Inflammatory macrophage treated with lipopolysaccharide for 4 hours (primary cell): ENCODE results near the gene RPS15.

Experiments
- DNase-seq: peaks from one replicate; pipeline ENCODE4 v3.0.0-alpha.2; 2020

The RPS15 gene

GRCh38 chr19:1489463-1490310 lies 51.5 kb downstream of the RPS15 start:
- no peak for DNase-seq
